GM12878 (cell line): Measurements from ENCODE around the gene GRK6. TPM values are rescaled to one million over a fixed set of nuclear protein-coding genes. Genes with fewer than 3 reads are reported as not detected.

ENCODE experiments used
- ATAC-seq: fragments of 200-7000 bp; cut with Tn5 transposase; 3 replicates; pipeline ENCODE4 v1.9.1; 2020; ENCODE audit warnings: mild to moderate bottlenecking, moderate library complexity
- BruUV-seq: library from RNA; stranded (reverse); fragments of 400-500 nt; replicated peaks from 2 replicates; lab custom pipeline; 2021; lab: Mats Ljungman, UMichigan
- CTCF ChIA-PET: fragments of 300-600 bp; sonication (Branson Sonifier 250); formaldehyde crosslinking; extraction: SDS; loops from one replicate; lab custom pipeline; 2021; ENCODE audit warnings: inconsistent platforms; lab: Yijun Ruan, JAX
- POLR2A ChIA-PET: fragments of 350-600 bp; formaldehyde crosslinking; extraction: SDS; loops from one replicate; lab custom pipeline; 2021; ENCODE audit warnings: inconsistent platforms; lab: Charles Lee
- RAD21 ChIA-PET: fragments of 300-600 bp; sonication (Branson Sonifier 250); formaldehyde crosslinking; loops from one replicate; lab custom pipeline; 2023; ENCODE audit warnings: antibody characterized with exemption; ENCODE audit not compliant: unreplicated experiment; lab: Charles Lee
- SMC1A ChIA-PET: fragments of 300-600 bp; sonication (Branson Sonifier 250); formaldehyde crosslinking; loops from one replicate; lab custom pipeline; 2023; ENCODE audit not compliant: unreplicated experiment, uncharacterized antibody; lab: Charles Lee
- DNase-seq: peaks from one replicate; pipeline ENCODE4 v3.0.0-alpha.2; 2011; ENCODE audit warnings: low read depth, low spot score
- FAIRE-seq: peaks from 3 replicates; lab custom pipeline; 2011; peaks lifted over from hg19 to GRCh38; lab: Jason Lieb, UNC
- H2AFZ ChIP-seq: 2 replicates; pipeline ENCODE4 v1.6.0; 2011; ENCODE audit warnings: low read depth, low read length, control low read depth; ENCODE audit not compliant: control insufficient read depth
- H3K27ac ChIP-seq: 2 replicates; pipeline ENCODE4 v1.5.1; 2011; ENCODE audit warnings: control low read depth; ENCODE audit not compliant: control insufficient read depth, insufficient read depth
- H3K27me3 ChIP-seq, 2 experiments: replicated peaks in 1 of 2; 2 replicates each; pipeline versions ENCODE4 v1.6.0 to v1.6.1; 2011; ENCODE audit warnings: low read length in 1 of 2; ENCODE audit not compliant: control insufficient read depth in 2 of 2, insufficient read depth in 2 of 2
- H3K36me3 ChIP-seq, 2 experiments: 2 replicates each; pipeline ENCODE4 v1.5.1; 2011; ENCODE audit warnings: low read length in 1 of 2; ENCODE audit not compliant: control insufficient read depth in 2 of 2, insufficient read depth in 2 of 2
- H3K4me1 ChIP-seq: 2 replicates; pipeline ENCODE4 v1.6.1; 2011; ENCODE audit warnings: mild to moderate bottlenecking, low read length, moderate library complexity, mixed read lengths; ENCODE audit not compliant: control insufficient read depth, insufficient read depth
- H3K4me2 ChIP-seq: 2 replicates; pipeline ENCODE4 v1.6.0; 2011; ENCODE audit warnings: control low read depth; ENCODE audit not compliant: control insufficient read depth, insufficient read depth
- H3K4me3 ChIP-seq: fragments of 200-600 bp; sonication (generic); 2 replicates; pipeline ENCODE4 v1.5.1; 2016
- H3K79me2 ChIP-seq: 2 replicates; pipeline ENCODE4 v1.6.0; 2011; ENCODE audit warnings: low read length; ENCODE audit not compliant: control insufficient read depth, insufficient read depth
- H3K9ac ChIP-seq: 2 replicates; pipeline ENCODE4 v1.8.0; 2011; ENCODE audit warnings: low read length, control low read depth, mixed read lengths; ENCODE audit not compliant: control insufficient read depth, insufficient read depth
- H3K9me3 ChIP-seq: replicated peaks from 3 replicates; pipeline ENCODE4 v1.5.1; 2011; ENCODE audit warnings: mild to moderate bottlenecking, low read length; ENCODE audit not compliant: control insufficient read depth, insufficient read depth
- H4K20me1 ChIP-seq: 2 replicates; pipeline ENCODE4 v1.6.0; 2011; ENCODE audit not compliant: control insufficient read depth, insufficient read depth
- BACH1 ChIP-seq: fragments of 450-650 bp; IDR thresholded peaks from 2 replicates; pipeline ENCODE4 v1.6.1; 2017; ENCODE audit warnings: mild to moderate bottlenecking, borderline replicate concordance
- BCL11A ChIP-seq: IDR thresholded peaks from 2 replicates; pipeline ENCODE4 v1.6.1; 2011; ENCODE audit warnings: low read depth, low read length
- EGR1 ChIP-seq, 2 experiments: IDR thresholded peaks; 1 replicate in 1 of 2; 2 replicates in 1 of 2; pipeline ENCODE4 v1.6.1; 2011 to 2012; ENCODE audit warnings: low read depth in 2 of 2, low read length in 2 of 2, borderline replicate concordance in 1 of 2, mild to moderate bottlenecking in 1 of 2, moderate library complexity in 1 of 2
- EP300 ChIP-seq, 2 experiments: fragments of 150-350 bp in 1 of 2; IDR thresholded peaks; 2 replicates each; pipeline ENCODE4 v1.6.1; 2011 to 2012; ENCODE audit warnings: low read depth in 2 of 2, low read length in 2 of 2, borderline replicate concordance in 1 of 2, improper control_type of control experiment in 1 of 2, inconsistent platforms in 1 of 2; ENCODE audit not compliant: control insufficient read depth in 1 of 2
- FOS ChIP-seq: IDR thresholded peaks from 3 replicates; pipeline ENCODE4 v1.6.1; 2011; ENCODE audit warnings: borderline replicate concordance; ENCODE audit not compliant: insufficient read length; ENCODE audit errors: extremely low read depth
- KAT2A ChIP-seq: conservative IDR thresholded peaks from 2 replicates; pipeline ENCODE4 v1.6.1; 2011; ENCODE audit warnings: low read depth, low read length; ENCODE audit not compliant: control insufficient read depth
- LARP7 ChIP-seq: fragments of 450-650 bp; IDR thresholded peaks from 2 replicates; pipeline ENCODE4 v1.6.1; 2017; ENCODE audit warnings: mild to moderate bottlenecking
- MEF2A ChIP-seq: IDR thresholded peaks from 2 replicates; pipeline ENCODE4 v1.6.1; 2011; ENCODE audit warnings: low read depth, mild to moderate bottlenecking, low read length, moderate library complexity; ENCODE audit not compliant: insufficient read depth
- STAT3 ChIP-seq: IDR thresholded peaks from 2 replicates; pipeline ENCODE4 v1.6.1; 2011; ENCODE audit warnings: low read depth, low read length, improper control_type of control experiment
- SUPT20H ChIP-seq: IDR thresholded peaks from 2 replicates; pipeline ENCODE4 v1.6.1; 2011; ENCODE audit warnings: low read depth, mild to moderate bottlenecking, low read length, moderate library complexity, borderline replicate concordance; ENCODE audit not compliant: control insufficient read depth
- TBL1XR1 ChIP-seq: IDR thresholded peaks from 2 replicates; pipeline ENCODE4 v1.6.1; 2012; ENCODE audit warnings: low read depth, low read length, improper control_type of control experiment
- TCF7 ChIP-seq: IDR thresholded peaks from 2 replicates; pipeline ENCODE4 v1.6.1; 2014; ENCODE audit warnings: antibody characterized with exemption, borderline replicate concordance
- ZNF384 ChIP-seq: IDR thresholded peaks from 2 replicates; pipeline ENCODE4 v1.6.1; 2012; ENCODE audit warnings: low read depth, mild to moderate bottlenecking, low read length, improper control_type of control experiment, borderline replicate concordance
- ZNF592 ChIP-seq: fragments of 450-650 bp; IDR thresholded peaks from 2 replicates; pipeline ENCODE4 v1.6.1; 2017; ENCODE audit warnings: mild to moderate bottlenecking, moderate library complexity
- WGBS: methylation state at CpG from one replicate; pipeline ENCODE4 v1.1.6; 2016; ENCODE audit warnings: low lambda C conversion rate; ENCODE audit not compliant: insufficient replicate concordance, insufficient coverage; ENCODE audit errors: missing lambda C conversion rate; 5-methylcytosine and 5-hydroxymethylcytosine counted together
- in situ Hi-C: fragments of 300-500 bp; cut with MboI; formaldehyde crosslinking; loops from 9 replicates; pipeline ENCODE4 v1.14.3; 2018; ENCODE audit warnings: mixed read lengths
- intact Hi-C: fragments of 100-400 bp; cut with micrococcal nuclease; formaldehyde crosslinking; loops from one replicate; pipeline ENCODE4 v1.14.2; 2022; ENCODE audit not compliant: unreplicated experiment
- polyA plus RNA-seq, 11 experiments: library from polyadenylated mRNA; depleted of rRNA in 4 of 11; unstranded in 6 of 11; stranded (reverse) in 5 of 11; fragments of >200 nt; fragmentation: Nextera tagmentation in 4 of 11; fragmentation: Illumina TruSeq in 1 of 11; extraction: Ambion mirVana in 4 of 11; extraction: Trizol in 1 of 11; gene quantifications; 1 replicate in 1 of 11; 2 replicates in 10 of 11; pipeline versions ENCODE4 v1.2.1 to v1.2.3, GENCODE V29; 2011 to 2016; ENCODE audit warnings: inconsistent platforms in 2 of 11, missing spikeins in 2 of 11, low read depth in 1 of 11
- total RNA-seq, 4 experiments: library from RNA; depleted of rRNA in 3 of 4; stranded (reverse); fragments of >200 nt in 3 of 4; fragmentation: Illumina TruSeq in 1 of 4; extraction: Trizol in 1 of 4; gene quantifications; 2 replicates each; pipeline versions ENCODE4 v1.2.1 to v1.2.3, GENCODE V29; 2013 to 2021

The GRK6 gene
- total and polyA plus RNA-seq, 10 of the 15 experiments (the other 5 are each of a cell fraction or from before 2014, with no cell fraction given), result 0.79 to 124 (median 41.6) TPM

- TF ChIP-seq SUPT20H, result no peak
- TF ChIP-seq MEF2A, result no peak
- TF ChIP-seq STAT3, result no peak
- no peak for TF ChIP-seq FOS
- TF ChIP-seq KAT2A, result no peak
- peak in 1 of 2 experiments; percentile 80; a peak in 2 of 3 replicates for TF ChIP-seq EGR1 (IDR thresholded peaks at IDR 0.05; ENCODE audit: borderline replicate concordance in 1 of 2, low read depth in 2 of 2, low read length in 2 of 2)
- TF ChIP-seq TBL1XR1, result no peak; the same call in 1 of the 2 replicates
Measured at GRCh38 chr5:177429248-177430040, 3.0 kb downstream of the GRK6 start (continued).

GRCh38 chr5:177430140-177430951, 3.9 kb downstream of the GRK6 start:
- H3K9me3 ChIP-seq, result no peaks in the 10 kb centered on the region
- ATAC-seq (no peak), DNase-seq (no peak), FAIRE-seq (peak; percentile 80)
- intact Hi-C loops (loop anchor here (2.0 kb wide), 1 partner anchor 18 kb away; no protein-coding TSS in a partner anchor), in situ Hi-C loops (no loop called here)
- H4K20me1 ChIP-seq, result no peaks in the 10 kb centered on the region
- H3K27me3 ChIP-seq, result no peaks in the 10 kb centered on the region
- ChIA-PET CTCF (interaction anchor here (1.0 to 13.2 kb wide), 8 partner anchors 16 to 40 kb away, joined by 3 to 188 read pairs (median 12); partner anchors contain the start of genes PFN3 and PRR7), SMC1A (interaction anchor here (0.7 to 7.2 kb wide), 10 partner anchors 13 to 313 kb away, joined by 3 to 73 read pairs (median 12); partner anchors contain the start of gene PRR7), POLR2A (interaction anchor here (0.6 to 13.4 kb wide), 19 partner anchors 8 to 169 kb away, joined by 3 to 358 read pairs (median 4); partner anchors contain the start of genes DDX41, F12, PDLIM7 and PFN3), RAD21 (interaction anchor here (0.6 to 11.0 kb wide), 12 partner anchors 16 to 121 kb away, joined by 3 to 288 read pairs (median 6); partner anchors contain the start of genes DOK3 and PRR7)
- peak overlapping the region; percentile 94 for H3K27ac ChIP-seq
- H2AFZ ChIP-seq, result no peak overlapping the region
- H3K4me3 ChIP-seq, result peak overlapping the region; percentile 83; the same call in 1 of the 2 replicates
- peaks cover 58% of the 10 kb centered on the region for H3K79me2 ChIP-seq
- 15% methylated on average over 26 of the region's 26 CpGs for WGBS
- H3K4me2 ChIP-seq, result peak overlapping the region; percentile 65
- no TSS peak for BruUV-seq
- peak overlapping the region; percentile 93 for H3K9ac ChIP-seq
- H3K36me3 ChIP-seq, result peaks cover 24 to 29% of the 10 kb centered on the region in 2 experiments; a peak in 3 of 4 replicates
- peaks cover 52% of the 10 kb centered on the region for H3K4me1 ChIP-seq
- TF ChIP-seq BCL11A, result no peak
- no peak for TF ChIP-seq LARP7
- no peak for TF ChIP-seq ZNF592
- TF ChIP-seq ZNF384, result no peak
- no peak for TF ChIP-seq BACH1
- no peak for TF ChIP-seq TCF7
- no peak for TF ChIP-seq EP300 (IDR thresholded peaks at IDR 0.05; ENCODE audit: borderline replicate concordance in 1 of 2, control insufficient read depth in 1 of 2, low read depth in 2 of 2, low read length in 2 of 2)
